GM23338 (cell line): Measurements from ENCODE around the gene NCAPH2. TPM values are rescaled to one million over a fixed set of nuclear protein-coding genes. Genes with fewer than 3 reads are reported as not detected.

ENCODE experiments used
- ATAC-seq: fragments of 200-7000 bp; cut with Tn5 transposase; 3 replicates; pipeline ENCODE4 v1.9.1; 2020
- DNase-seq: peaks from one replicate; pipeline ENCODE4 v3.0.0-alpha.2; 2015; ENCODE audit warnings: low spot score
- H2AFZ ChIP-seq: fragments of 200-600 bp; sonication (generic); 2 replicates; pipeline ENCODE4 v1.8.0; 2016; ENCODE audit warnings: antibody characterized with exemption, mild to moderate bottlenecking, moderate library complexity
- H3F3A ChIP-seq: fragments of 200-600 bp; sonication (generic); replicated peaks from 2 replicates; pipeline ENCODE4 v1.8.0; 2017; ENCODE audit warnings: antibody characterized with exemption, mixed run types, low read depth
- H3K27ac ChIP-seq: fragments of 200-600 bp; sonication (generic); 2 replicates; pipeline ENCODE4 v1.6.1; 2016; ENCODE audit warnings: low read depth
- H3K27me3 ChIP-seq: fragments of 200-600 bp; sonication (generic); 2 replicates; pipeline ENCODE4 v1.8.0; 2016; ENCODE audit warnings: mild to moderate bottlenecking, mixed run types, moderate library complexity; ENCODE audit not compliant: insufficient read depth
- H3K36me3 ChIP-seq: fragments of 200-600 bp; sonication (generic); 2 replicates; pipeline ENCODE4 v1.8.0; 2016; ENCODE audit warnings: mild to moderate bottlenecking; ENCODE audit not compliant: insufficient read depth
- H3K4me1 ChIP-seq: fragments of 200-600 bp; sonication (generic); 2 replicates; pipeline ENCODE4 v1.8.0; 2016; ENCODE audit warnings: mild to moderate bottlenecking, moderate library complexity; ENCODE audit not compliant: insufficient read depth
- H3K4me2 ChIP-seq: fragments of 200-600 bp; sonication (generic); 2 replicates; pipeline ENCODE4 v1.7.1; 2017; ENCODE audit warnings: mixed run types
- H3K4me3 ChIP-seq: fragments of 200-600 bp; sonication (generic); 2 replicates; pipeline ENCODE4 v1.6.1; 2016; ENCODE audit warnings: mixed run types
- H3K79me2 ChIP-seq: fragments of 200-600 bp; sonication (generic); replicated peaks from 2 replicates; pipeline ENCODE4 v1.8.0; 2017; ENCODE audit warnings: mild to moderate bottlenecking; ENCODE audit not compliant: insufficient read depth
- H3K9me2 ChIP-seq: fragments of 200-600 bp; sonication (generic); 2 replicates; pipeline ENCODE4 v1.8.0; 2017; ENCODE audit not compliant: insufficient read depth
- H4K20me1 ChIP-seq: fragments of 200-600 bp; sonication (generic); replicated peaks from 2 replicates; pipeline ENCODE4 v1.8.0; 2017; ENCODE audit warnings: mild to moderate bottlenecking; ENCODE audit not compliant: insufficient read depth
- H3K27ac Mint-ChIP-seq: 2 replicates; pipeline ENCODE4 v1.8.0; 2020; ENCODE audit warnings: inconsistent platforms, mild to moderate bottlenecking, moderate library complexity, mixed read lengths
- H3K27me3 Mint-ChIP-seq: 3 replicates; pipeline ENCODE4 v1.8.0; 2022; ENCODE audit warnings: low read depth, mild to moderate bottlenecking, moderate library complexity, mixed read lengths, inconsistent platforms; ENCODE audit not compliant: insufficient read depth, poor library complexity
- H3K36me3 Mint-ChIP-seq: 3 replicates; pipeline ENCODE4 v1.8.0; 2021; ENCODE audit warnings: low read depth, mild to moderate bottlenecking, inconsistent platforms, moderate library complexity, mixed read lengths
- H3K4me1 Mint-ChIP-seq: 3 replicates; pipeline ENCODE4 v1.8.0; 2020; ENCODE audit warnings: mild to moderate bottlenecking, inconsistent platforms, mixed read lengths
- H3K4me3 Mint-ChIP-seq: 3 replicates; pipeline ENCODE4 v1.8.0; 2021; ENCODE audit warnings: moderate library complexity, mild to moderate bottlenecking, inconsistent platforms, mixed read lengths
- H3K9me3 Mint-ChIP-seq: 3 replicates; pipeline ENCODE4 v1.8.0; 2020; ENCODE audit warnings: moderate library complexity, mild to moderate bottlenecking, inconsistent platforms, mixed read lengths
- CREB1 ChIP-seq: fragments of 250-450 bp; sonication (Bioruptor Pico); IDR thresholded peaks from 2 replicates; pipeline ENCODE4 v1.5.0; 2020; ENCODE audit warnings: low read depth, mild to moderate bottlenecking, moderate library complexity
- EZH2phosphoT487 ChIP-seq: fragments of 200-600 bp; sonication (generic); IDR thresholded peaks from one replicate; pipeline ENCODE4 v1.8.1; 2018; ENCODE audit warnings: antibody characterized with exemption; ENCODE audit not compliant: unreplicated experiment
- JUNB ChIP-seq: IDR thresholded peaks from one replicate; pipeline ENCODE4 v1.6.1; 2016; ENCODE audit warnings: antibody characterized with exemption; ENCODE audit not compliant: unreplicated experiment
- POLR2AphosphoS5 ChIP-seq: IDR thresholded peaks from 2 replicates; pipeline ENCODE4 v1.6.1; 2016; ENCODE audit warnings: antibody characterized with exemption, low read depth
- REST ChIP-seq: IDR thresholded peaks from one replicate; pipeline ENCODE4 v1.6.1; 2018; ENCODE audit warnings: antibody characterized with exemption; ENCODE audit not compliant: unreplicated experiment
- ZNF114 ChIP-seq: fragments of 250-450 bp; sonication (Bioruptor Pico); IDR thresholded peaks from 2 replicates; pipeline ENCODE4 v1.5.0; 2020; ENCODE audit warnings: mild to moderate bottlenecking, moderate library complexity
- ZNF331 ChIP-seq: fragments of 250-450 bp; sonication (Bioruptor Pico); IDR thresholded peaks from 2 replicates; pipeline ENCODE4 v1.5.0; 2020; ENCODE audit warnings: low read depth, mild to moderate bottlenecking, moderate library complexity
- polyA plus RNA-seq: library from polyadenylated mRNA; unstranded; fragments of >200 nt; fragmentation: Nextera tagmentation; extraction: Ambion mirVana; gene quantifications from 2 replicates; pipeline ENCODE4 v1.2.1, GENCODE V29; 2016
- total RNA-seq: library from RNA; depleted of rRNA; stranded (reverse); fragments of >200 nt; shearing (Covaris generic); gene quantifications from 2 replicates; pipeline ENCODE4 v1.2.3, GENCODE V29; 2014
- TF ChIP-seq, protein P1 (sequence below): fragments of 250-450 bp; sonication (Bioruptor Pico); IDR thresholded peaks from 2 replicates; pipeline ENCODE4 v1.5.0; 2020; ENCODE audit warnings: mild to moderate bottlenecking, moderate library complexity
- TF ChIP-seq, protein P2 (sequence below): IDR thresholded peaks from 2 replicates; pipeline ENCODE4 v1.6.1; 2016; ENCODE audit warnings: antibody characterized with exemption

The NCAPH2 gene
- total and polyA plus RNA-seq, 2 experiments from 2014 or later, result 52.2 to 76.1 TPM

GRCh38 chr22:50544078-50544745, 36.2 kb downstream of the NCAPH2 start (continued):
- TF ChIP-seq, protein P1, sequence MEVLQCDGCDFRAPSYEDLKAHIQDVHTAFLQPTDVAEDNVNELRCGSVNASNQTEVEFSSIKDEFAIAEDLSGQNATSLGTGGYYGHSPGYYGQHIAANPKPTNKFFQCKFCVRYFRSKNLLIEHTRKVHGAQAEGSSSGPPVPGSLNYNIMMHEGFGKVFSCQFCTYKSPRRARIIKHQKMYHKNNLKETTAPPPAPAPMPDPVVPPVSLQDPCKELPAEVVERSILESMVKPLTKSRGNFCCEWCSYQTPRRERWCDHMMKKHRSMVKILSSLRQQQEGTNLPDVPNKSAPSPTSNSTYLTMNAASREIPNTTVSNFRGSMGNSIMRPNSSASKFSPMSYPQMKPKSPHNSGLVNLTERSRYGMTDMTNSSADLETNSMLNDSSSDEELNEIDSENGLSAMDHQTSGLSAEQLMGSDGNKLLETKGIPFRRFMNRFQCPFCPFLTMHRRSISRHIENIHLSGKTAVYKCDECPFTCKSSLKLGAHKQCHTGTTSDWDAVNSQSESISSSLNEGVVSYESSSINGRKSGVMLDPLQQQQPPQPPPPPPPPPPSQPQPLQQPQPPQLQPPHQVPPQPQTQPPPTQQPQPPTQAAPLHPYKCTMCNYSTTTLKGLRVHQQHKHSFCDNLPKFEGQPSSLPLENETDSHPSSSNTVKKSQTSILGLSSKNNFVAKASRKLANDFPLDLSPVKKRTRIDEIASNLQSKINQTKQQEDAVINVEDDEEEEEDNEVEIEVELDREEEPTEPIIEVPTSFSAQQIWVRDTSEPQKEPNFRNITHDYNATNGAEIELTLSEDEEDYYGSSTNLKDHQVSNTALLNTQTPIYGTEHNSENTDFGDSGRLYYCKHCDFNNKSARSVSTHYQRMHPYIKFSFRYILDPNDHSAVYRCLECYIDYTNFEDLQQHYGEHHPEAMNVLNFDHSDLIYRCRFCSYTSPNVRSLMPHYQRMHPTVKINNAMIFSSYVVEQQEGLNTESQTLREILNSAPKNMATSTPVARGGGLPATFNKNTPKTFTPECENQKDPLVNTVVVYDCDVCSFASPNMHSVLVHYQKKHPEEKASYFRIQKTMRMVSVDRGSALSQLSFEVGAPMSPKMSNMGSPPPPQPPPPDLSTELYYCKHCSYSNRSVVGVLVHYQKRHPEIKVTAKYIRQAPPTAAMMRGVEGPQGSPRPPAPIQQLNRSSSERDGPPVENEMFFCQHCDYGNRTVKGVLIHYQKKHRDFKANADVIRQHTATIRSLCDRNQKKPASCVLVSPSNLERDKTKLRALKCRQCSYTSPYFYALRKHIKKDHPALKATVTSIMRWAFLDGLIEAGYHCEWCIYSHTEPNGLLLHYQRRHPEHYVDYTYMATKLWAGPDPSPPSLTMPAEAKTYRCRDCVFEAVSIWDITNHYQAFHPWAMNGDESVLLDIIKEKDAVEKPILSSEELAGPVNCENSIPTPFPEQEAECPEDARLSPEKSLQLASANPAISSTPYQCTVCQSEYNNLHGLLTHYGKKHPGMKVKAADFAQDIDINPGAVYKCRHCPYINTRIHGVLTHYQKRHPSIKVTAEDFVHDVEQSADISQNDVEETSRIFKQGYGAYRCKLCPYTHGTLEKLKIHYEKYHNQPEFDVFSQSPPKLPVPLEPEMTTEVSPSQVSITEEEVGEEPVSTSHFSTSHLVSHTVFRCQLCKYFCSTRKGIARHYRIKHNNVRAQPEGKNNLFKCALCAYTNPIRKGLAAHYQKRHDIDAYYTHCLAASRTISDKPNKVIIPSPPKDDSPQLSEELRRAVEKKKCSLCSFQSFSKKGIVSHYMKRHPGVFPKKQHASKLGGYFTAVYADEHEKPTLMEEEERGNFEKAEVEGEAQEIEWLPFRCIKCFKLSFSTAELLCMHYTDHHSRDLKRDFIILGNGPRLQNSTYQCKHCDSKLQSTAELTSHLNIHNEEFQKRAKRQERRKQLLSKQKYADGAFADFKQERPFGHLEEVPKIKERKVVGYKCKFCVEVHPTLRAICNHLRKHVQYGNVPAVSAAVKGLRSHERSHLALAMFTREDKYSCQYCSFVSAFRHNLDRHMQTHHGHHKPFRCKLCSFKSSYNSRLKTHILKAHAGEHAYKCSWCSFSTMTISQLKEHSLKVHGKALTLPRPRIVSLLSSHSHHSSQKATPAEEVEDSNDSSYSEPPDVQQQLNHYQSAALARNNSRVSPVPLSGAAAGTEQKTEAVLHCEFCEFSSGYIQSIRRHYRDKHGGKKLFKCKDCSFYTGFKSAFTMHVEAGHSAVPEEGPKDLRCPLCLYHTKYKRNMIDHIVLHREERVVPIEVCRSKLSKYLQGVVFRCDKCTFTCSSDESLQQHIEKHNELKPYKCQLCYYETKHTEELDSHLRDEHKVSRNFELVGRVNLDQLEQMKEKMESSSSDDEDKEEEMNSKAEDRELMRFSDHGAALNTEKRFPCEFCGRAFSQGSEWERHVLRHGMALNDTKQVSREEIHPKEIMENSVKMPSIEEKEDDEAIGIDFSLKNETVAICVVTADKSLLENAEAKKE, result no peak
- no peak for TF ChIP-seq ZNF114
- TF ChIP-seq ZNF331, result no peak
- TF ChIP-seq CREB1 (CRISPR knock-in tag), result peak; percentile 70
- no peak for TF ChIP-seq JUNB
- TF ChIP-seq, protein P2, sequence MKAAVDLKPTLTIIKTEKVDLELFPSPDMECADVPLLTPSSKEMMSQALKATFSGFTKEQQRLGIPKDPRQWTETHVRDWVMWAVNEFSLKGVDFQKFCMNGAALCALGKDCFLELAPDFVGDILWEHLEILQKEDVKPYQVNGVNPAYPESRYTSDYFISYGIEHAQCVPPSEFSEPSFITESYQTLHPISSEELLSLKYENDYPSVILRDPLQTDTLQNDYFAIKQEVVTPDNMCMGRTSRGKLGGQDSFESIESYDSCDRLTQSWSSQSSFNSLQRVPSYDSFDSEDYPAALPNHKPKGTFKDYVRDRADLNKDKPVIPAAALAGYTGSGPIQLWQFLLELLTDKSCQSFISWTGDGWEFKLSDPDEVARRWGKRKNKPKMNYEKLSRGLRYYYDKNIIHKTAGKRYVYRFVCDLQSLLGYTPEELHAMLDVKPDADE, result no peak

GRCh38 chr22:50544746-50545253, 36.8 kb downstream of the NCAPH2 start:
- no peaks in the 10 kb centered on the region for H3K9me3 Mint-ChIP-seq
- peak overlapping the region; percentile 91 for H2AFZ ChIP-seq
- H4K20me1 ChIP-seq, result no peaks in the 10 kb centered on the region
- TF ChIP-seq POLR2AphosphoS5 (no peak), JUNB (no peak), EZH2phosphoT487 (no peak), REST (no peak), ZNF114 (no peak)
- TF ChIP-seq, protein P2, result no peak

More at GRCh38 chr22:50544746-50545253, 36.8 kb downstream of the NCAPH2 start:
- H3K27me3 ChIP-seq, result peaks cover 39% of the 10 kb centered on the region
- H3K9me2 ChIP-seq, result no peaks in the 10 kb centered on the region
- no peaks in the 10 kb centered on the region for H3K36me3 ChIP-seq
- no peak for DNase-seq
- H3K4me2 ChIP-seq, result peak overlapping the region; percentile 73; the same call in 1 of the 2 replicates
- ATAC-seq, result no peak
- H3K4me3 ChIP-seq, result peak overlapping the region; percentile 44; the same call in 1 of the 2 replicates
- H3K27me3 Mint-ChIP-seq, result peaks cover 30% of the 10 kb centered on the region
- no peak overlapping the region for H3K27ac Mint-ChIP-seq
- H3K4me3 Mint-ChIP-seq, result no peak overlapping the region
- H3K79me2 ChIP-seq, result no peaks in the 10 kb centered on the region
- no peak overlapping the region for H3K27ac ChIP-seq
- no peaks in the 10 kb centered on the region for H3K36me3 Mint-ChIP-seq
- H3K4me1 ChIP-seq, result no peaks in the 10 kb centered on the region; the same call in 1 of the 2 replicates
- H3F3A ChIP-seq, result peaks cover 7% of the 10 kb centered on the region; the same call in 1 of the 2 replicates
- H3K4me1 Mint-ChIP-seq, result no peaks in the 10 kb centered on the region
